Inferior parietal cortex (tissue), 1 donor: ENCODE measurements around the gene NRARP.
A peak's percentile ranks its signal among the peaks of the same experiment; 100 is the strongest.
"Not testable (repeated sequence)": the region's sequence is repeated elsewhere in the genome, so short reads cannot be mapped to it uniquely, and the experiment has no call there.

Experiments used
- DNase-seq: peaks from one replicate; pipeline ENCODE4 v3.0.0-alpha.2; 2016; ENCODE audit errors: extremely low spot score

Gene NRARP

DNA sequence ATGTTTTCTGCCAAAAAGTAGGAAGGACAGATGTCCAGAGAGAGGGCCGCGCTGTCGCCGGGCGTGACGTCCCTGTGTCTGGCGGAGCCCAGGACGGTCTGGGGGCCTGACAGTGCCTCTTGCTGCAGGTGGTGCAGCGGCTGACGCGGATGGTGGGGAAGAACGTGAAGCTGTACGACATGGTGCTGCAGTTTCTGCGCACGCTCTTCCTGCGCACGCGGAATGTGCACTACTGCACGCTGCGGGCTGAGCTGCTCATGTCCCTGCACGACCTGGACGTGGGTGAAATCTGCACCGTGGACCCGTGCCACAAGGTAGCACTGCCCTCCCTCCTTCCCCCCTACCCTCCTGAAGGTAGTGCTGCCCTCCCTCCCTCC, 39.2 kb downstream of the NRARP start:
- no peak for DNase-seq

DNA sequence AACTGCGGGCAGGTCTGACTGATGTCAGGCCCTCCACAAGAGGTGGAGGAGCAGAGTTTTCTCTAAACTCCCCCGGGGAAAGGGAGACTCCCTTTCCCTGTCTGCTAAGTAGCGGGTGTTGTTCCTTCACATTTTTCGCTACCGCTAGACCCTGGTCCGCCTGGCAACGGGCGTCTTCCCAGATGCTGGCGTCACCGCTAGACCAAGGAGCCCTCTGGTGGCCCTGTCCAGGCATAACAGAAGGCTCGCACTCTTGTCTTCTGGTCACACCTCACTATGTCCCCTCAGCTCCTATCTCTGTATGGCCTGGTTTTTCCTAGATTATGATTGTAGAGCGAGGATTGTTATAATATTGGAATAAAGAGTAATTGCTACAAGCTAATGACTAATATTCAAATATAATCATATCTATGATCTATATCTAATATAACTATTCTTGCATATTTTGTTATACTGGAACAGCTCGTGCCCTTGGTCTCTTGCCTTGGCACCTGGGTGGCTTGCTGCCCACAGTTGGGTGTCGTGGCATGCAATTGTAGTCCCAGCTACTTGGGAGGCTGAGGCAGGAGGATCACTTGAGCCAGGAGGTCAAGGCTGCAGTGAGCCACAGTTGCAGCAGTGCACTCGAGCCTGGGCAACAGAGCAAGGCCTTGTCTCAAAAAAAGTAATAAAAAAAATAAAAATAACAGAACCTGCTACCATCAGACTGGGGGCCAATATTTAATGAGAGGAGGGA, 39.7 kb downstream of the NRARP start:
- not testable (repeated sequence) for DNase-seq

DNA sequence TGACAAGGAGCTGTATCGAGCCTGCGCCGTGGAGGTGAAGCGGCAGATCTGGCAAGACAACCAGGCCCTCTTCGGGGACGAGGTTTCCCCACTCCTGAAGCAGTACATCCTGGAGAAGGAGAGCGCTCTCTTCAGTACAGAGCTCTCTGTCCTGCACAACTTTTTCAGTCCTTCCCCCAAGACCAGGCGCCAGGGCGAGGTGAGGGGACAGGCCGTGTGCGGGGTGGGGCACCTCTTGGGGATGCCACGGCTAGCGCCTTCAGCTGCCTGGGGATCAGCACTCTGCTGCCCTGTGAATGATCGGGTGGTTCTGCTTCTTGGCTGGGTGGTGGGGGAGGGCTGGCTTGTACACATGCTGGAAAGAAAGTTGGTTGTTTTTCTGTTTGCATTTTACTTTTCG, 45.2 kb downstream of the NRARP start:
- no peak for DNase-seq

DNA sequence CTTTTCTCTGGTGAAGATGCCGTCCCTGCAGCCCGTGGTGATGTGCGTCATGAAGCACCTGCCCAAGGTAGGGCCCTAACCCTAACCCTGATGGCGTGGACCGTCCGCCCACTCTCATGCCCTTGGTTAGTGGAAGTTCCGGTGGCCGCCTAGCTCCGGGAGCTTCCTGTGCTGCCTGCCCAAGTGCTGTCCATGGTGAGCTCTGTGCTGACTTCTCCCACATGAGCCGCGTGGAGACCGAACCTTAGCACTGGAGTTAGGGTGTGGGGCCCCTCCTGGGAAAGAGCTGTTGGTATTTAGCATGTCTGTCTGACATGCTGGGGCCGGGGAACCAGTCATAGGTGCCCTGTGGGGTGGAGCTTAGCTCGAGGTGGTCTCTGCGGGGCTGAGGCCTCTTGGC, 45.7 kb downstream of the NRARP start:
- DNase-seq = no peak

DNA sequence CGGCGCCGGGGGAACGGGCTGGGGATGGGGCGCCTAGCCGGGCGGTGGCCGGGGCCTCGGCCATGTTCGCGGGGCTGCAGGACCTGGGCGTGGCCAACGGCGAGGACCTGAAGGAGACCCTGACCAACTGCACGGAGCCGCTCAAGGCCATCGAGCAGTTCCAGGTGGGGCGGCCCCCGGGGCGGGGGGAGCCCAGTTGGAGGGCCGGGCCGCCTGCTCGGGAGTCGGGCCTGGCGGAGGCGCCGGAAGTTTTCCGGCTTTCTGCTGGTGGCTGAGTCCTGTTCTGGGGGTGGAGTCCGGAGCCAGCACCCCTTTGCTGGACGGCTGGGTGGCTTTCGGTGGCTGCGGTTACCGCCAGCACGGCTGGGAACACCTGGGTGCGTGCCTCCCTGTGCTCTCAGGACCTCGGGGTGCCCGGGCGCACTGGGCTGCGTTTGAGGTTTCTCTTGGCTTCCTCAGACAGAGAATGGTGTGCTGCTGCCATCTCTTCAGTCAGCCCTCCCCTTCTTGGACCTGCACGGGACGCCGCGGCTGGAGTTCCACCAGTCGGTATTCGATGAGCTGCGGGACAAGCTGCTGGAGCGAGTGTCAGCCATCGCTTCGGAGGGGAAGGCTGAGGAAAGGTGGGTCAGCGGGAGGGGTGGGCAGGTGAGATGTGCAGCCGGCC, 46.5 kb downstream of the NRARP start:
- no peak for DNase-seq

DNA sequence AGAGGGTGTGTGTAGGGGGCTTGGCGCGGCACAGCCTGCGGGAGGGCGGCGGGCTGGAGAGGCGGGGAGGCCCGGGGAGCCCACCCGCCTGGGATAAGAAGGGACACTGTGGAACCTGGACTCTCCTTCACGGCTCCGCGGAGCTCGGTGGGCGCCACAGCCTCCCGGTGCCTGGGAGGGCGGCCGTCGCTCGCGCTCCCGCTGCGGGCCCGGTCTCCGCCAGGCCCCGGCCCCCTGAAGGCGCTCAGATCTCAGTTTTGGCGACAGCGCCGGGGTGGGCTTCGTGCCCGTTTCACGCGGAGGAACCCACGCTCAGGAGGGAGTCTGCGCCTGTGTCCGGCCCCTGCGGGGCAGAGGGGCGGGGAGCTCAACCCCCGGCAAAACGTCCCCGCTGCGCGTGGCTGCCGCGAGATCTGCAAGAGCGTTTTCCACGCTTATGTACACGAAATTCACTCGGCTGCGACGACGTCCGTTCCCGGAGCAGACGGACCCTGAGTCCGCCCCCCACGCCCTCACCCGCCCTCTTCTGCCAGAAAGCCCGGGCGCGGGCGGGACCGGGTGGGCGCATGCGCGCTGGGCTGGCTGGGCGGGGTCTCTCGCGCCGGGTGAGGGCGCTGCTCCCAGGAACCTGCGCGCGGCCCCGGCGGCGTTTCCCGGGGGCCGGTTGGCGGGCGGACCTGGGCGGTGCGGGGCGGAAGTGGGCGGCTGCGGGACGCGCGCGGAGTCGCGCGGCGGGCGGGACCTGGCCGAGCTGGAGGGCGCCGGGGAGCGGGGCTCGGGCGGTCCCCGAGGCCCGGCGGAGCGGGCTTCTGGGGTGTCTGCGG, 47.2 kb downstream of the NRARP start, which contains the start of gene NELFB:
Gene NELFB, plus strand, starts transcription at position 704 of the 824 bp plus-strand sequence.
- DNase-seq = peak; percentile 89

- no peak for DNase-seq
Observed at GRCh38 chr9:137253717-137254623, 48.1 kb downstream of the NRARP start.

GRCh38 chr9:137252555-137253506, 49.2 kb downstream of the NRARP start:
- DNase-seq = no peak

DNA sequence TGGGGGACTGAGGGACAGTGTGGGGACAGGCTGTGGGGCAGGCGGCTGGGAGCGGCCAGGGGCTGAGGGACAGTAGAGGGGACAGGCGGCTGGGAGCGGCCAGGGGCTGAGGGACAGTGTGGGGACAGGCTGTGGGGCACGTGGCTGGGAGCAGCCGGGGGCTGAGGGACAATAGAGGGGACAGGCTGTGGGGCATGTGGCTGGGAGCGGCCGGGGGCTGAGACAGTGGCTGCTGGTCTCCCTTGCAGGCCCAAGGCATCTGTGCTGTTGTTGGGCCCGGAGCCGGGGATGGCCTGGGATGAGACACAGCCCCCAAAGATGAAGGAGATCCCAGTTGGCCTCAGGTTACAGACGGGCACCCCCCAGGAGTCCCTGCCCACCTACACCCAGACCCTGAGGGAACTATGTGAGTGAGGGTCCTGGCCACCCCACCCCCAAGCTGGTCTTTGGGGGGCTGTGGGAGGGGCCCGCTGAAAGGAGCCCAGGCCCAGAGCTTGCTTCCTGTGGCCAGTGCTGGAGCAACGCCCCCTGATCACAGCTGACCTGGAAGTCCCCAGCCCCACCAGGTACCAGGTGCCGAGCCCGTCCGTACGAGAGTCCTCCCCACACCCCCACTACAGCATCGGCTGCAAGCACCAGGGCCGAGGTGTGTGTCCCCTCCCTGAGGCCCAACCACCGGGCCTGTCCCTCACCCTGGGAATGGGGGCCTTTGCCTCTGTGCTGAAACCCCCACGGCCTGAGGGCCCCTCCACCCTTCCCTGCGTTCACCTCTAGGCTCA, 50.4 kb downstream of the NRARP start:
- DNase-seq = no peak

DNA sequence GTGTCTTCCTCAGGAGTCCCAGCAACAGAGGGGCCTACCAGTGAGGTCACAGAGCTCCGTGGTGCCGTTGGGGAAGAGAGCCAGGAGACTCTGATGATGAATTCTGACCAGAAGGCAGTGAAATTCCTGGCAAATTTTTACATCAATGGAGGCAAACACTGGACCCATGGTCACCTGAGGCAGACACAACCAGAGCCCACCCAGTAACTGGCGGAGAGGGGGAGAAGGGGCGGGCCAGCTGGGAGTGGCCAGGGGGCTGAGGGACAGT, 50.9 kb downstream of the NRARP start, which contains the start of gene STPG3:
Gene STPG3, plus strand, starts transcription at position 93 of the 268 bp plus-strand sequence. Its CDS starts 1 bp downstream, at position 94.
- no peak for DNase-seq

- DNase-seq = no peak
Observed at GRCh38 chr9:137250329-137251193, 51.5 kb downstream of the NRARP start.
